Pulmonary artery endothelial cell (primary cell): ENCODE results near the gene OR5A1. TPM values are rescaled to one million over a fixed set of nuclear protein-coding genes. Genes with fewer than 3 reads are reported as not detected.
"Not testable (repeated sequence)": the region's sequence is repeated elsewhere in the genome, so short reads cannot be mapped to it uniquely, and the experiment has no call there.

ENCODE experiments used
- DNase-seq: peaks from one replicate; pipeline ENCODE4 v3.0.0-alpha.2; 2011; ENCODE audit warnings: low read depth, low spot score
- total RNA-seq: library from RNA; depleted of rRNA; stranded (reverse); fragments of >200 nt; gene quantifications from 2 replicates; pipeline ENCODE4 v1.2.3, GENCODE V29; 2014

Gene OR5A1
- total RNA-seq: not detected in 2 replicates

GRCh38 chr11:59436169-59436568, at the start of gene OR5A1:
OR5A1 (plus strand) TSS chr11:59436469; CDS start chr11:59443169, 6,700 bp downstream.
- no peak for DNase-seq

DNA sequence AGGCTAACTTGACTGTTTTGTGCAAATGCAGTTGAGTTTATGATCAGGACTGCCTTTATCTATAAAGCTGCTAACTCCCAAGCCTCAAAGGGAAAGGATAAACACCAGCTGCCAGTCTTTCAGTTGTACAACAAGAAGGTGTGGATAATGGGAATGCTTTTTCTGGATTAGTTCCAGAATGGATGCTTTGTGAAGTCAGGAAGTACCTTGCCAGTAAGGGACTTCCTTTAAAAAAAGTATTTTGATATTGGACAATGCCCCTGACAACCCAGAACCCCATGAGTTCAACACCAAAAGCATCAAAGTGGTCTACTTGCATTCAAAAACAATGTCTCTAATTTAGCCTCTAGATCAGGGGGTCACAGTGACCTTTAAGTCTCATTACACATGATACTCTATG, 42.1 kb upstream of the OR5A1 start:
- DNase-seq: no peak

- no peak for DNase-seq
Measured at GRCh38 chr11:59400461-59401261, 35.6 kb upstream of the OR5A1 start.

DNA sequence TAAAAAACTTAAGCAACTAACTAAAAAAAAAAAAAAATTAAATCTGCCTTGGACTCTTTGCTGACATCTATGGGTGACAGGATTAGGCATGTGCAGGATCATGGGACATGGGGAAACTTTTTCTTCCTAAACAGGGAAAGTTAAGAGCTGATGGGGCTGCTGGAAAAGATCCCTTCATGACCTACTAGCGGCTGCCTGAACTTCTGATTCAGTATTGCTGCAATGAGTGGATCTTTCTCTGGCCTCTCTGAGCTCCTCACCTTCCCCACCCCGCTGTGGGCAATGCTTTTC, 35.1 kb upstream of the OR5A1 start:
- DNase-seq: no peak

- DNase-seq: no peak
Measured at GRCh38 chr11:59403546-59403945, 32.7 kb upstream of the OR5A1 start.

- DNase-seq: no peak
Measured at GRCh38 chr11:59413646-59414045, 22.6 kb upstream of the OR5A1 start.

DNA sequence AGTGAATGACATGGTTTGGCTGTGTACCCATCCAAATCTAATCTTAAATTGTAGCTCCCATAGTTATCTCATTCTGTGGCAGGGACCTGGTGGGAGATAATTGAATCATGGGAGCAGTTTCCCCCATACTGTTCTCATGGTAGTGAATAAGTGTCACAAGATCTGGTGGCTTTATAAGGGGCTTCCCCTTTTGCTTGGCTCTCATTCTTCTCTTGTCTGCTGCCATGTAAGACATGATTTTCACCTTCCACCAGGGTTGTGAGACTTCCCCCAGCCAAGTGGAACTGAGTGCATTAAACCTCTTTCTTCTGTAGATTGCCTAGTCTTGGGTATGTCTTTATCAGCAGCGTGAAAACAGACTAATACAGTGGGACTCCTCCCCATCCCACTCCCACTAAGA, 21.2 kb upstream of the OR5A1 start:
- no peak for DNase-seq

- DNase-seq: no peak
Measured at GRCh38 chr11:59416613-59417012, 19.7 kb upstream of the OR5A1 start.

- no peak for DNase-seq
Measured at GRCh38 chr11:59417023-59417422, 19.2 kb upstream of the OR5A1 start.

- no peak for DNase-seq
Measured at GRCh38 chr11:59418156-59418555, 18.1 kb upstream of the OR5A1 start.

- no peak for DNase-seq
Measured at GRCh38 chr11:59423835-59424234, 12.4 kb upstream of the OR5A1 start.

GRCh38 chr11:59425131-59425530, 11.1 kb upstream of the OR5A1 start:
- DNase-seq: no peak

DNA sequence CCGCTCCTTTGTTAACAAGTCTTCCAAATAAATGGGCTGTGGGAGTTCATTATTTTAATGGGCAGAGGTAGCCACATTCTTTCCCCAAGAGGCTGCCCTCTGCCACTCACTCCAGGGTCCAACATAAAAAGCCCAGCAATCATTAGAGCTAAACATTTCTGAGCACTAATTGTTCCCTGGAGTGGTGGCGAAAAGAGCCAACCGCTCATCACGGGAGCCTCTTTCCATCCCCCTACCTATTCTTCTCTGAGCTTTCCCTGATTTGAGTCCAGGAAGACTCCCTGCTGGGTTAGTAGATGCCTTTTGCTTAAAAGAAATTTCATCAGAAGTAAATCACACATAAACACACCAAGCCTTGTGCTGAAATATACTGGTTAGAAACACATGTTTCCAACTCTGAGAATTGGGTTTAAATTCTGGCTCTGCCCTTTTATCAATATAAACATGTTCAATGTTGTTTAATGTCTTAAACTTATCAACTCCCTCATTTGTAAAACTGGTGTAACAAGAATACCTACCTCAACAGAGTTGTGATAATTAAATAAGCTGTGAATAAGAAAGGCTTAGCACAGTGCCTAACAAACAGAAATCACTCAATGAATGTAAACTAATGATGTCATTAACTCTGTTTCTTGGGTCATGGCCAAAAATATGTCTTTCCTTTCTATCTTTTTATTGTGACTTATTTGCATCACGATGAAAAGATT, 9.8 kb upstream of the OR5A1 start, which contains the start of gene OR5A2:
Gene OR5A2 (minus strand): TSS at position 53 of the 707 bp plus-strand sequence. CDS start 3,460 bp downstream, outside the sequence.
- DNase-seq: no peak

GRCh38 chr11:59427068-59427382, 9.2 kb upstream of the OR5A1 start:
- no peak for DNase-seq

- peak; percentile 5 for DNase-seq
Measured at GRCh38 chr11:59429924-59430516, 6.2 kb upstream of the OR5A1 start.

DNA sequence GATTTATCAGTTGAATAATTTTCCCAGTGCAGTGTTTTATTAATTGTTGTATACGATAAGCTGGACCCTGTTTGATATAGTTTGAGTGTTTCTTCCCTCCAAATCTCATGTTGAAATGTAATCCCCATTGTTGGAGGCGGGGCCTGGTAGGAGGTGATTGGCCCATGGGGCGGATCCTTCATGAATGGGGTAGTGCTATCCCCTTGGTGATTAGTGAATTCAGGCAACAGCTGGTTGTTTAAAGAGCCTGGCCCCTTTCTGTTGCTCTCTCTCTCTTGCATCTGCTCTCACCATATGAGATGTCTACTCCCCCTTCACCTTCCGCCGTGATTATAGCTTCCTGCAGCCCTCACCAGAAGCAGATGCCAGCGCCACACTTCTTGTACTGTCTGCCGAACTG, 1.5 kb downstream of the OR5A1 start:
- no peak for DNase-seq

DNA sequence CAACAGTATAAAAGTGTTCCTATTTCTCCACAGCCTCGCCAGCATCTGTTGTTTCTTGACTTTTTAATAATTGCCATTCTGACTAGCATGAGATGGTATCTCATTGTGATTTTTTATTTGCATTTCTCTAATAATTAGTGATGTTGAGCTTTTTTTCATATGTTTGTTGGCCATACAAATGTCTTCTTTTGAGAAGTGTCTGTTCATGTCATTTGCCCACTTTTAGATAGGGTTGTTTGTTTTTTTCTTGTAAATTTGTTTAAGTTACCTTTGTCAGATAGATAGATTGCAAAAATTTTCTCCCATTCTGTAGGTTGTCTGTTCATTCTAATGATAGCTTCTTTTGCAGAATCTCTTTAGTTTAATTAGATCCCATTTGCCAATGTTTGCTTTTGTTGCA, 9.4 kb downstream of the OR5A1 start:
- DNase-seq: not testable (repeated sequence)

- DNase-seq: no peak
Measured at GRCh38 chr11:59448484-59448883, 12.2 kb downstream of the OR5A1 start.

- DNase-seq: no peak
Measured at GRCh38 chr11:59456661-59457060, 20.4 kb downstream of the OR5A1 start, which contains the start of gene OR4D6. OR4D6 (plus strand) TSS chr11:59456961; CDS start chr11:59456961, 0 bp downstream.

- no peak for DNase-seq
Measured at GRCh38 chr11:59459916-59460315, 23.6 kb downstream of the OR5A1 start.

GRCh38 chr11:59463190-59463641, 26.9 kb downstream of the OR5A1 start:
- peak; percentile 27 for DNase-seq

DNA sequence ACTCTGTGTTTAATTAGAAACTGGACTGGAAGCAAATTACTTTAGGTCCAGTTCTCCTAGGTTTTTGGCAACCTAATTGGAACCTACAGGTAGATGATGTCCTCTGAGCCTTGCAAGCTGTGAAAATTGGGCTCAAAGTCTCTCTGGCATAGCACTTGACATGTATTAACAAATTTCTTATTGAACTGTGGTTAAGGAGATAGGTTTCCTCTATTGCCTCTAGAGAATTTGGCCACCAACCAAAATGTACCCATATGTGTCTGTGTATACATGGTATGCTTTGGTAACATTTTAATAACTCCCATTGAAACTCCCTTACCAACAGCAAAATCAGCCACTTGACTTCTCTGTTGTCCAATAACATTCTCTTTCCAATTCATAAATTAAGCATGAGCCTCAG, 36.7 kb downstream of the OR5A1 start, which contains the start of gene OR4D10:
Gene OR4D10 (plus strand): TSS at position 301 of the 400 bp plus-strand sequence. CDS start 4,115 bp downstream, outside the sequence.
- no peak for DNase-seq
